GM18951 (cell line): ENCODE data around the gene PPIF.

ENCODE experiments used
- POLR2A ChIP-seq: IDR thresholded peaks from 4 replicates; pipeline ENCODE4 v1.6.1; 2011; ENCODE audit warnings: mild to moderate bottlenecking; ENCODE audit not compliant: insufficient read length, insufficient read depth; ENCODE audit errors: extremely low read depth
- in situ Hi-C: fragments of 300-500 bp; cut with MboI; formaldehyde crosslinking; loops from one replicate; pipeline ENCODE4 v1.12.0; 2022; ENCODE audit warnings: low sequenced_read_pairs, mixed read lengths, inconsistent platforms; ENCODE audit not compliant: unreplicated experiment

The PPIF gene

DNA sequence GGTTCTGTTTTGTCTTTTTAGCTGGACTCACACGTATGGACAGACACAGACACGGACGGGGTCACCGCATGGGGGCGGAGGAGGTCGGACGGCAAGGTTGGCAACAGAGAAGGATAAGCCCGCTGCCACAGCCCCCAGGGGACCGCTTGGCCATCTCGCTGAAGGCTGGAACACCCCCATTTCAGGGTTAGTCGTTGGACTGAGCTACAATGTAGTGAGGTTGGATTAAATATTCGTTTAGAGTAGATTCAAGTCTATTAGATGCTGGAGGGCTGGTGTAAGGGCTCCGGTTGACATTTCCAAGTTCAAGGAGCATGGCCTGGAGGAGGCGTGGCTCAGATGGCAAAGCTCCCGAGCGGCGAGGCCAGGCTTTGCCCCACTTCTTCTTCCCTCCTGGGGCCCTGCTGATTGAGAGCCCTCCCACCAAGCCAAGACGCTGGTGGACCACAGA lies 35.2 kb downstream of the PPIF start:
- in situ Hi-C loops = no loop called here
- TF ChIP-seq POLR2A = no peak

DNA sequence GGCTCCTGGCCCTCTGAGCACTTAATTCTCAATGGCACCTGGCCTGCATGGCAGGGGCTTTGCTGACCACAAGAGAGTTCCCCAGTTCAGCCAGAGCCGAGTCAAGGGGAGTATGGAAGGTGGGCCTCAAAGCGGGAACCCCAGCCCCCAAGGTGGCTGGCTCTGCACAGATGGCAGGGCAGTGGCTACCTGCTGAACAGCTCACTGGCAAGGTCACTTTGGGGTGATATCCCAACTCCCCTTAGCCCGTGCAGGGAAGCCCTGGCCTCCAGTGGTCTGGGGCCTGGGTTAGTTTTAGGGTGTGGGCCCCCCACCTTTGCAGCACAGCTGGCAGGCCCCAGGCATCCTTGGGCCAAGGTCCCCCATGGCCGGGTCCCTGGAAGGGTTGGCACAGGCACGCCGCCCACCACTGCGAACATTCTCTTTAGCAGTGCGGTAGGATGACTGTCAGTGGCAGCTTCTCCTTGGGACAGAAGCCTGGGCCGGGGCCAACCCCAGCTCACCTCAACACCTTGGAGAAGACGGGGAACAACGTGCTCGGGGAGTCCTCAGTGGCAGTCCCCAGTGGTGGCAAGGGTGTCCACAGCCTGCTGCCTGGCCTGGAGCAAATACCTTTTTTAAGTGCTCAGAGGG lies 36.8 kb downstream of the PPIF start:
- in situ Hi-C loops = no loop called here

DNA sequence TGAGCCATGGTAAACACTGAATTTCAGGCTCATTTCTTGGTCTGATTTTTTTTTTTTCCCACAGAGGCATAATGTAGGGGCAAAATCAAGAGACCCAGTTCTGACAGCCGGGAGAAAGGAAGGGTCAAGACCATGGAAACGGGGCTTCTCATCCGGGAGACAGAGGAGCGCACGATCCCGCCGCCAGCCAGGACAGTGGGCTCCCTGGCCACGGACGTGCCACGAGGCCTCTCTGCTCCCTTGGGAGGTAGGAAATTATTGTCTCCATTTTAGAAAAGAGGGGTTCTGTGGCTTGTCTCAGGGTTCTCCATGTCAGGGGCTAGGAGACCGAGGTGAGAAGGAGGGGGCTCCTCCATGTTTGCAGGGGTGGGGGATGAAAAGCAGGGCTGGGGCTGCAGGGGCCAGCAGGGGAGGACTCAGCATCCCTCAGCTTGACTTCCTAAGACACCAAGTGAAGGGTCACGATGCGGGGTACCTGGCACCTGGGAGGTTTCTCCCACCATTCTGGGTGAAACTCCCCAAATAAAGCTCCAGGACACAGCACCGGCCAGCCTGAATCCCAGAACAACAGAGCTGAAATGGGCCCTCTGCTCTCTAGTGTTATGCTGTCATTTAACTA lies 37.6 kb downstream of the PPIF start:
- in situ Hi-C loops = no loop called here
- TF ChIP-seq POLR2A = no peak

More for the DNA sequence above, 36.8 kb downstream of the PPIF start:
- TF ChIP-seq POLR2A = no peak

DNA sequence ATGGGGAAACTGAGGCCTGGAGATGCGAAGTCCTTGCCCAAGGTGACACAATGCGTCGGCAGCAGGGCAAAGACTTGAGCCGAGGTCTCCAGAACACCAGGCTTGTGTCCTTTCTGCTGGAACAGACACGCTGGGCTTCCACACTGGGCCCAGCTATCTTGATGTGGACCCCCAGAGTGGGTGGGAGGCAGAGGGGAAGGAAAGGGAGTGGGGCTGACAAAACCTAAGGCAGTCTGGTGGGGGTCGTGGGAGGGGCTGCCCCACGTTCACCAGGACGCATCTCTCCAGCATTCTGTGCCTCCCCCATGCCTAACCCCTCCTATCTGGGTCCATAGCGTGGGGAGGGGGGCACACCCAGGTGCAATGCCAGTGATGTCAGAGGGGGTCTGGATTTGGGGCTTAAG lies 38.1 kb downstream of the PPIF start:
- no peak for TF ChIP-seq POLR2A
- in situ Hi-C loops = no loop called here

DNA sequence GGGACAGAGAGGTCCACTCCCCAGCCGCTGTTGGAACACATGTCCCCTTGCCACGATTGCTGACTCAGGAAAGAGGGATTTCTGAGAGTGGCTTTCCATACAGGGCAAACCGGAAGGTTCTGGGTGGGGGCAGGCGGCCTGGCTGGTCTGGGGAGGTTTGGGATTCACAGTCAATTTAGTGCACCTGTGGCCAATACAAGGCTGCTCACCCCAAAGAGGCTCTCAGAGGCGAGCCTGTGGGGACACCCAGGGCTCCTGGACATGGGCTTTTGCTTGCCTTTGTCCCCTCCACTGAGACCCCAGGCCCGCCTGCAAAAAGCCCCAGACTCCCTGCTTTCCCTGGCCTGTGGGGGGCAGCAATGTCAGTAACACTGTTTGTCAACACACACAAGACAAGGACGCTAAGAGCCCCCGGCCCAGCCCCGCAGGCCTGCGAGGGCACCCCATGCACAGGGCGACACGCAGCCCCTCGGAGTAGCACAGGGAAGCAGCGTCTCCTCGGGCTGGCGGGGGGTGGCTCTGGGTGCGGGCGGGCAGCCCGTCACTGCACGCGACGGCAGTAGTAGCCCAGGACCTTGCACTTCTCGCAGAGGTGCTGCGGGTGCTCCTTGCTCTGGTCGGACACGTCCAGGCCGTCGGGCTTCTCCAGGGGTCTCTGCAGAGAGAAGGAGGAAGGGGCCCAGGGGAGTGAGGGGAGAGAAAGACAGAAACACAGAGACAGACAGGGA lies 38.7 kb downstream of the PPIF start:
- in situ Hi-C loops = no loop called here
- no peak for TF ChIP-seq POLR2A

DNA sequence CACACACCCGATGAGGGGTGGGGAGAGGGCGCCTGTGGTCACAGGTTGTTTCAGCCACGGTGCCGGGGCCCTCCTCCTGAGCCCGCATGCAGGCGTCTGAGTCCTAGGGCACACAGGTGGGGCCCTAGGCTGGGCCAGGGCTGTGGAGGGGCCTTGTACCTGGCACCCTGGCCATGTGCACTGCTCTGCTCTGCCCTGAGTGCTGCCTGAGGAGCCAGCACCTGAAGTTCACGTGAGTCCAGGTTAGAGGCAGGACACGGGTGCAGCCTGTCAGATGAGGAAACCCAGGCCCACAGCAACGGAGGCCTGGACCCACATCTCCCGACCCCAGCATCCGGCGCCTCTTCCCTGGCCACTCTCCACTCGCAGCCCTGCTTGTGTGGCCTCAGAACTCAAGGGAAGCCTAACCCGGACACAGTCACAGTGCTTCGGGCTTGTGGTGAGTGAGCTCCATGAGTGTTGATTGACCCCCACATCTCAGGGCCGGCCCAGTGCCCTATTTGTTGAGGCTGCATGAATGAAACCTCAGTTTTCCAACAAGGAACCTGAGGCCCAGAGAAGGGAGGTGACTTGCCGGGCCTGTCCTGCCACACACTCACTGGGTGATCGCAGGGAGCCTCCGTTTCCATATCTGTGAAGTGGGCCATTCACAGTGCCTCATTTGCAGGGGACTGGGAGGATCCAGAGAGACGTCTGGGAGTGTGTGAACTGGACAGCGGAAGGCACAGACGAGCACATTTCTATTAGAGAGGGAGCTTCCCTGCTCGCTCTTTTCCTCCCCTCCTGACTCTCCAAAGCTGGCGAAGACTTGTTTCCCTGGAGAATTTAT lies 39.6 kb downstream of the PPIF start:
- no peak for TF ChIP-seq POLR2A
- in situ Hi-C loops = no loop called here

DNA sequence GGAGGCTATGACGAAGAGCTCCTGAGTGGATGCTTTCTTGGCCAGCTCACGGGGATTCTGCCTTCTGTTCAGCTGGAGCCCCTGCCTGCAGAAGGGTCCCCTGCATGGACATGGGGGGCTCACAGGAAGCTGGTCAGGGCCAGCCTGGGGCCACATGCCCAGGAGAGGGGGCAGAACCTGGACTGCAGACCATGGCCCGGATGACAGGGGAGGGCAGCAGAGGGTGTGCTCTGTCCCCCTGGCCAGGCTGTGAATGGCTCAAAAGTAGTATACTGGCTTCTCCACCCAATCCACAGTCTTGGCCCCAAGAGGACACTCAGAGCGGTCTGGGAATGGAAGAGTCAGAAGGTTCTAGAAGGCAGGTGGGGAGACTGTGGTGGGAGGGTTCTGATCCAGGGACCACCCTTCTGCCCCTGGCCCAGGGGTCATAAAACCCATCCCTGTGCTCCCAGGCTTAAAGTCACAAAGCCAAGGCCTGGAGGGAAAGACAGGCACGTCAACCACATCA lies 40.3 kb downstream of the PPIF start:
- in situ Hi-C loops = no loop called here
- TF ChIP-seq POLR2A = no peak

DNA sequence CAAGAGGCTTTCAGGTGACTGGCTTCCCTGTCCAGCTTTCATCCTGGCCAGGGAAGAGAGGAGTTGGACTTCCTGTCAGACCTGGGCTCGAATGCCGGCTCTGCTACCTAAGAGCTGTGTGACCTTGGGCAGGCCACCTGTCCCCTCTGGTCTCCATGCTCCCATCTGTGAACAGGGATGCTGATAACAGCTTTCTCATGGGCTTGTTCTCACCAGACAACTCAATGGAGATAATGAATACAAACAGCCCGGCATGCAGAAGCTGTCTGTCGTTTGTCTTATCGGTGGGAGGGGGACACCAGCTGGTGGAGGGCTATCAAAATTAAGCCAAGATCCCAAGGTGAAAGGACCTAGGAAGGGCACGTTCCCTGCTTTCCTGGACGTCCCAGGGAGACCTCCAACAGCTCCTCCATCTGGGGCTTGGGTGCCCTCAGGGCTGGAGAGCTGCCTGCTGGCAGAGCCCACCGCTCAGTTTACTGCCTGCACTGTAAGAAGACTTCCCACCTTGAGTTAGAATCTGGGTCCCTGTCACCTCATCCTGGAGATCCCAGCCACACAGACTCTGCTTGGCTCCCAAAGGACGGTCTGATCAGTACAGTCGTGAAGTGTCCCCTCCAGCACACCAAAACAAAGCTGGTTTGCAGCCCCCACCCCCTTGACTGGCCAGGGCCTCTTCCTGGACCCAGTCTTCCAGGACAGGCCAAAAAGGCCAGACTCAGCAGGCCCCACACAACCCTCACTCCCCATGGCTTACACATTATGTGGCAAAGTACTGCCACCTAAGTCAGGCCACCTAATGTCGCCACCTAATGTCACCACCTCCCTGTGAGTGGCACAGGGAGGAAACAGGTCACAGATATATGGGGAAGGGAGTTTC lies 40.9 kb downstream of the PPIF start:
- no peak for TF ChIP-seq POLR2A
- in situ Hi-C loops = no loop called here

DNA sequence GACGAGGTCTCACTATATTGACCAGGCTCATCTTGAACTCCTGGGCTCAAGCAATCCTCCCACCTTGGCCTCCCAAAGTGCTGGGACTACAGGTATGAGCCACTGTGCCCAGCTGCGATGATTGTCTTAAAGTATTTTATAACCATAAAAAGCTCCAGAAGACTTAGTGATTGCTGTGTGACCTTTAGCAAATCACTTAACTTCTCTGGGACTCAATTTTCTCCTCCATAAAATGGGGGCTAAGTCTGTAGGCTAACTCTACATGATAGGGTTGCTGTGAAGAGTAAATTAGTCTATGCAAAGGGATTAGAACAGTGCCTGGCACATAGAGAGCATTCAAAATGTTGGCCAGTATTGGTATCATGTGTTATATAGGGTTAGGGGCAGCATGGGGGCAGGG lies 42.8 kb downstream of the PPIF start:
- in situ Hi-C loops = loop anchor here (10.0 kb wide), 1 partner anchor 75 kb away; no protein-coding TSS in a partner anchor
- no peak for TF ChIP-seq POLR2A

DNA sequence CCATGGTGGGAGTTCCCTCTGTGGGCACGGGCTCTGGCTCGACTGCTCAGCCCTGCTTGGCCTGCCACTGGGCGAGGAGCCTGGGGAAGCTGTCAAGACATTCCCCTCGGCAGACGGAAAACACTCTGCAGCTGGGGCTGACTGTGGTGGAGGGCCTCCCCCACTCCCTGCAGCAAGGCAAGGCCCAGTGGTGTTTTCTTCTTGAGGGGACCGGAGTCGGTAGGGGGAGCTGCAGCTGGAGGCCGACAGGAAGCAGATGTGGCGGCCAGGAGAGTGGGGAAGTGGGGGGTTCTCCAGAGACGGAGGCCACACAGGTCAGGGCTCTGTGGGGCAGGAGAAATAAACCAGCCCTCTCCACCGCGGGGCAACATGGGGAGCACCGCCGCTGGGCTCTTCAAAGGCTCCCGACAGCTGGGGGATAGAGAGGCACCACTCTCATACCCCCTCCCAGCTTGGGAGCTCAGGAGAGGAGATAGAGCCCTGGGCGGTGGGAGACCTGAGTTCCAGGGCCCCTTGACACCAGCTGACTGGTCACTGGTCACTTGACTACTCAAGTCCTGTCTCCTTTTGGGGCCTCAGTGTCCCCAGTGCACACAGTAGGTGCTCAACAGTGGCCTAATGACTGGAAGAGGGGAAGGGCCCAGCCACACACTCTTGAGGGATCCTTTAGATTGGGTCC lies 43.4 kb downstream of the PPIF start:
- in situ Hi-C loops = loop anchor here (10.0 kb wide), 1 partner anchor 74 kb away; no protein-coding TSS in a partner anchor
- TF ChIP-seq POLR2A = no peak

DNA sequence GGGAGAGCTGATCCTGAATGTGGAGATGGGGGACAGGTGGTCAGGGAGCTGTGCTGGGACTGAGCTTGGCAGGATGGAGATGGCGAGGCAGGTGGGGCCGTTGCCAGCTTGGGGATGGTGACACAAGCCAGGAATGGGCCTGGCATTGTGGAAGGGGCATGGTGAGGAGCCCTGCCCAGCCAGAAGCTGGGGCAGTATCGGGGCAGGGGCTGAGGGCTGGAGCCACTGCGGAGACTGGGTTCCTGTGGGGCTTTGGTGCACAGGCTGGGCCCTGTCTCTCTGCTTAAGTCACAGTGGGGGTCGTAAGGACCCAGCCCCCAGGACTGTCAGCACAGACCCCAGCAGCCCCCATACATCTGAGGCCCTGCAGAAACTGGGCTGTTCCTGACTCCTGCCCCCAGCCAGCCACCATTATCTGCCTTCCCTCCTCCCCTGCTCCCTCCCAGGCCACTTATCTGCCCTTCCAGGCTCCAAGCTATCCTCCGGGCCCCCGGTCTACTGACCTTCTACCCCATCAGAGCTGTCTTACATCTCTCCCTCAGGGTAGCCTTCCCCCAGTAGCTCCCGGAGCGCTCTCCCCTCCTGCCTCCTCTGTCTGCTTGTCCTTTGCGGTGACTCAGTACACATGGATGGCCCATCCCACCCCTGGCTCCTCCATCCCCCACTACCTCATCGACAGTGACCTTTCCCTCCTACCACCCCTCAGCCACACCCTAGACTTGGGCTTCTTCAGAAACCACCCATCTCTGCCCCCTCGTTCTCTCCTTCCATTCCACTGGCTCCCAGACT lies 44.2 kb downstream of the PPIF start:
- no peak for TF ChIP-seq POLR2A
- in situ Hi-C loops = loop anchor here (10.0 kb wide), 1 partner anchor 73 kb away; no protein-coding TSS in a partner anchor
